Activated CD8-positive, alpha-beta memory T cell treated with anti-CD3 and anti-CD28 coated beads, Interleukin-2, amount 50 U/mL, for 24 hours (primary cell): ENCODE results near the gene SOX10.

ENCODE experiments used
- DNase-seq: peaks from one replicate; pipeline ENCODE4 v3.0.0-alpha.2; 2020; ENCODE audit errors: extremely low read depth

SOX10 gene

GRCh38 chr22:37930270-37930951 is 53.9 kb downstream of the SOX10 start:
- no peak for DNase-seq

- DNase-seq, result no peak
These were observed 55.0 kb downstream of the SOX10 start for GRCh38 chr22:37929390-37929789.

GRCh38 chr22:37927637-37927936 is 56.8 kb downstream of the SOX10 start:
- DNase-seq, result no peak

GRCh38 chr22:37926771-37927636 is 57.4 kb downstream of the SOX10 start:
- DNase-seq, result no peak

GRCh38 chr22:37926358-37926757 is 58.0 kb downstream of the SOX10 start:
- DNase-seq, result no peak

GRCh38 chr22:37925767-37926166 is 58.6 kb downstream of the SOX10 start:
- no peak for DNase-seq

GRCh38 chr22:37925330-37925729 is 59.0 kb downstream of the SOX10 start:
- DNase-seq, result no peak

- DNase-seq, result no peak
These were observed 59.8 kb downstream of the SOX10 start for GRCh38 chr22:37924386-37925065.

- no peak for DNase-seq
These were observed 60.4 kb downstream of the SOX10 start for GRCh38 chr22:37923927-37924326.
